ENCODE results near the gene CMTR1. TPM values are rescaled to one million over a fixed set of nuclear protein-coding genes. Genes with fewer than 3 reads are reported as not detected.
A peak's percentile ranks its signal among the peaks of the same experiment; 100 is the strongest.

Gene CMTR1
- total RNA-seq, 1 donor from 2014 or later: 39.3 TPM

DNA sequence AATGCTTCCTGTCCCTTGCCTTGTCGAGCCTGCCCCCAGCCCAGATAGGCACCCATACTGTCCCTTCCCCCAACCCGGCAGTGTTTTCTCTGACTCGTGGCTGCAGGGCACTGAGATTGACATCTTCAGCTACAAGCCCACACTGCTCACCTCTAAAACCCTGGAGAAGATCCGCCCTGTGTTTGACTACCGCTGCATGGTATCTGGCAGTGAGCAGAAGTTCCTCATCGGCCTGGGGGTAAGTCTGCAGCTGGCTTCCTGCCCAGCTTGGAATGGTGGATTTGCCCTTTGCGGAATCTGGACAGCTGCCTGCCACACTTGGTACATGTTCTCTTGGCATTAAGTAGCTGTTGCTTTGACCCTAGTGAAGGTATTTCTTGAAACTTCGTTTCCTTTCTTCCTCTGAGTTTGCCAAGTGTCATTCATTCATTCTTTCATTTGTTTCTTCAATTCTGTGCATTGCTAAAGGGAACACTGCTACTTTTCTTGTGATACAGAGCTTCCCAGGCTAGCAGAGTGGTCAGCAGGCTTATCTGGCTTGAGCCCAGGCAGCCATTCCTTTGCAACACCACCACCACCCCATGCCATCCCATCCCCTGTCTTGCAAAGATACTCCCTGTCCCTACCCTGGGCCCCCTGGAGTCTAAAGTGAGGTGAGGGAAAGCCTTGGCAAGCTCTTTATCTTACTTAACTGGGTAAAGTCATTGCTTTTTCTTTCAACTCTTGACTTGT lies 40.5 kb downstream of the CMTR1 start:
- no peak for ATAC-seq
- no peak for DNase-seq (ENCODE audit: low spot score)
- intact Hi-C loops (cut with DNase I): no loop called here

DNA sequence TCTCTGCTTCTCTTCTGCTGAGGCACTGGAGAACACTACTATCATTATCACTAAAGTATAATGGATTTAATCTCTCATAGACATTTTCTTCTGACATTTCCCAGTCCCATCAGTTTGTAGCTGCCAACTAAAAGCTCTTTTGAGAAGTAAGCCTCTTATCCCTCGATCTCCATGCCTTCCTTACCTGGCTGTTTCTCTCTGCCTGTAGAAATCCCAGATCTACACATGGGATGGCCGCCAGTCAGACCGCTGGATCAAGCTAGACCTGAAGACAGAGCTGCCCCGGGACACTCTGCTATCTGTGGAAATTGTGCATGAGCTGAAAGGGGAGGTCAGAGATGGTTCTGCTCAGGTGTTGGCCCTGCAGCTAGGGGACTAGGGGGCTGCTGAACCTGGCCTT lies 41.3 kb downstream of the CMTR1 start:
- intact Hi-C loops (cut with DNase I): no loop called here
- DNase-seq (ENCODE audit: low spot score) (no peak), ATAC-seq (no peak)

DNA sequence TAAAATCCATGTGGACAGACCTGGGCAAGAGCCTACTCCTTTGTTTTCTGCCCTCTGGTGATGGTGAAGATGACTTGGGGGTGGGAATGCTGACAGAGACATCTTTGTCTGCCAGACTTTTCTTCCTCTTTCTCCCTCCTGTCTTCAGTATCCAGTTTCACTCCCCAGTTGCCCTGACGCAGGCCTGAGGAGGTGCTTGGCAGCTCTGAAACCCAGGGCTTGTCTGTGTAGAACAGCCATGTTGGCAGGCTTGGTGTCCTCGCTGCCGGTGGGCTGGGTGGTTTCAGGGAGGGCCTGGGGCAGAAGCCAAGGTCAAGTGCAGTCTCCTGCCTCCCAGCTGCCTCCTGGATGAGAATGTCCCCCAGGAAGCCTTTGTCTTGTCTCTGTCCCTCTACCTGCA lies 44.2 kb downstream of the CMTR1 start:
- DNase-seq (ENCODE audit: low spot score): no peak
- intact Hi-C loops (cut with DNase I): no loop called here
- peak; percentile 67 for ATAC-seq

DNA sequence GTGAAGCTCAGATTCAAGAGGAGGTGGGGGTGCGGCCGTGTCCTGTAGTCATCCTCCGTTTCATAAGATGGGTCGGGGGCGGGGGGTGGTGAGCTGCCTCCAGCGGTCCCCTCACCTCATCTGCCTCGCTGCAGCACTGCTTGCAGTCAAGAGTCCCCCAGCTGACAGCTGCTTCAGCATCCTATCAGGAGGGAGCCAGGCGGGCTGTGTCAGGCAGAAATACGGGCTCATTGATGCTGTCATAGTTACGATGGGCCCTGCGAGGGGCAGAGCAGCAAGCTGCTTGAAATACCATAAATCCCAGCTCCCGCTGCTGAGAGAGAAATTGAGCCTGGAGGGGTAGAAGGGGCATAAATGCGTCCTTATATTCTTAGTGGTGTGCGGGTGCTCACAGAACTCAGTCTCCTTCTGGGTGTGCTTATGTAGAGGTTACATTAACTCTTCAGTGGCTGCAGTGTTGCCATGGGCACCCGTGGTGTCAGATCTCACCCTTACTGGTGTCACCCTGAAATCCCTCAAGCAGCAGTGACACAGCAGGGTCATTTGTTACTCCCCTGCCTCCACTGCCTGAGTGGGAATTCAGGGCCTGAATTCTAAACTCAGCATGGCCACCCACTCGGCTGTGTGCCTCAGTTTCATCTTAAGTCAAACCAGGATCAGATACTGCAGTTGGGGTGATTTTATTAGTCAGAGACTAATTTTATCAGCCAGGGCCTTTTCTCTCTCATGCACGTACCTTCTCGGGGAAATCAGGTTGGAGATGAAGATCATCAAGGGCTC lies 44.8 kb downstream of the CMTR1 start:
- ATAC-seq (no peak), DNase-seq (ENCODE audit: low spot score) (peak; percentile 42)
- intact Hi-C loops (cut with DNase I): no loop called here

DNA sequence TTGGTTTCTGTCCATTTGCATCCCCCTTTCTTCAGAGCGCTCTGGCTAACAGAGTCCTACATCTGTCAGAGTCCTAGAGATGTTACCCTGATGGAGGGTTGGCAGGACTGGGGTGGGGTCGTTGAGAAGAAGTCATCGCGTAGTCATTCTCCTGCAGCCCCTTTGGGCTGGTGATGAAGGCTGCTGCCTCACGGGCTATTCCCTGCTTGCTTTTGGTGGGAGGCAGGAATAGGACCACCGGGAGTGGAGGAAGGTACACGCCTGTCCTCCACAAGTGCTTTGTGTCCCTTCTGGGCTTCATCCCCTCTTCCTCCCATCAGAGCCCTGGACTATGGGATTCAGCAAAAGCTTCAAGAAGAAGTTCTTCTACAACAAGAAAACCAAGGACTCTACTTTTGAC lies 45.8 kb downstream of the CMTR1 start:
- no peak for DNase-seq (ENCODE audit: low spot score)
- intact Hi-C loops (cut with DNase I): no loop called here
- ATAC-seq: no peak

DNA sequence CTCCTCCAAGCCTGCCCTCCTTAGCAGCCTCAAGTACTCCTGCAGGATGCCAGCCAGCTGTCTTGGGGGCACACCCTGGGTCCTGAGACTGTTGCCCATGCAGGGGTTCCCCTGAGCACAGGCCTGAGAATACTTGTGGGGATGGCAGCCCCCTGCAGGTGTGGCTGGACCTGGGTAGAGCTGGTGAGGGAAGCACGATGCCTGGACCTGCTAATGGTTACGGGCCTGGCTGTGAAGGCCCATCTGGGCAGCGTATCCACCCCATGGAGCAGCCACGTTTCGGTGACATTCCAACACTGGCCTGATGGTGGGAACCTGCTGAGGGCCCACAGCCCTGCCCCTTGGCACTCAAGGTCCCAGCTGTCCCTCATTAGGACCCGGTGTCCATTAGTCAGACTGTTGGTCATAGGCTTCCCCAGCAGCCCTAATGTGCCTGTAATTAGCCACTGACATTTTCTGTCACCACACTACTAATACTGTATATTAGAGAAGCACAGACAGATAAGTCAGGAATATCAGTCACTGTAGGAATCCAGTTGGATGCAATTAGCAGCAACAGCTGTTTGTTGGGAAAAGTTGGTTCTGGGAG lies 46.3 kb downstream of the CMTR1 start:
- DNase-seq (ENCODE audit: low spot score): peak; percentile 39
- intact Hi-C loops (cut with DNase I): no loop called here
- no peak for ATAC-seq

DNA sequence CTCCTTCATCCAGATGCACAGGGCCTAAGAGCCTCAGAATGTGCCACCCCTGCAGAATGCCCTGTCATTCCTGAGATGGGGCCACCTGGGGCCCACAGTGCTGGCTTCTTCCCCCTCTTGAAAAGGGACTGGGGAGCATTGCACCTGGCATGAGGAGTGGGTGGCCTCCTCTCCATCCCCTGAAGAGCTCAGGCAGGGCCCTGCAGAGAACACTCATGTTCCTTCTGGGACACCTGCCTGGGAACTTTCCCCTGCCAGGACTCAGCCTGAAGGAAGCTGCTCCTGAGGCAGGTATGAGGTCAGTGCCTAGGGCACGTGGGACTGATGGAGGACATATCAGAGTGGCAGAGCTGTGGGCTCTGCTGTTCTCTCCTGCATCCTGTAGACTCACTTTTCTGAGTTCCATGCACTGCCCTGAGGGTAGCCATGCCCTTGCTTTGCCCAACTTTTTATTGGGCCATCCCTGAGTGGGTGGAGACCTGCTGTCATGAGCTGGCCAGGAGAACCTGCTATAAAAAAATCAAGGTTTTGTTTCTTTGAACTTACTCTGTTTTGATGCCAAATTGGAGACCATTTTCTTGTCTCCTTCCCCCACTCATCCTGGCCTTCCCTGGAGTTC lies 47.2 kb downstream of the CMTR1 start:
- no peak for DNase-seq (ENCODE audit: low spot score)
- no peak for ATAC-seq

DNA sequence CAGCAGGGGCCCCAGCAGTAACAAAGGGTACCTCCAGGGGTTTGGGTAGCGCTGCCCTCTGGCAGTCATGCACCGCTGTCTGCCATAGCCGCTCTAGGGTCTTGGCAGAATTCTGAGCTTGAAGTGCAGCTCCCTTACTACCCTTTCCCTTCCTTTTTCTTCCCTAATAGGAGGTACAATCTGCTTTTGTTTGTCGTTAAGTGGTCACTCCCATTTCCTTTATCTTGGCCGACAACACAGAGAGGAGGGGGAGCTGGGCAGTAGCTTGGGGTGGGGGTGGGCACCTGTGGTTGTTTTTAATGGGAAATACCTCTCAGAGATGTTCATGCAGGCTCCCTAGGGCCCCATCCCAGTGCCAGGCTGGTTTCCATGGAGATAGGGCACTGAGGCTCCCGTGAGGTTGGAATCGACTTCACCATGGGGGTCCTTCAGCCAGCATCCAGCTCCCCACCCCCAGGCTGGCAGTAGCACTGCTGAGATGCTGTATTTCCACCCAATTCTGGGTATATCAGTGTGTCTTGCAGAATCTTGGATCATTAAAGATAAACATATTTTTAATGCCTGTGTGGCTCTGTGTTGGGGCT lies 48.0 kb downstream of the CMTR1 start:
- intact Hi-C loops (cut with DNase I): loop anchor here (10.0 kb wide), 2 partner anchors 84 to 214 kb away; partner anchors contain the start of gene MDGA1
- DNase-seq (ENCODE audit: low spot score) (no peak), ATAC-seq (no peak)

More for the DNA sequence above, 47.2 kb downstream of the CMTR1 start:
- intact Hi-C loops (cut with DNase I): loop anchor here (10.0 kb wide), 2 partner anchors 85 to 215 kb away; partner anchors contain the start of gene MDGA1

DNA sequence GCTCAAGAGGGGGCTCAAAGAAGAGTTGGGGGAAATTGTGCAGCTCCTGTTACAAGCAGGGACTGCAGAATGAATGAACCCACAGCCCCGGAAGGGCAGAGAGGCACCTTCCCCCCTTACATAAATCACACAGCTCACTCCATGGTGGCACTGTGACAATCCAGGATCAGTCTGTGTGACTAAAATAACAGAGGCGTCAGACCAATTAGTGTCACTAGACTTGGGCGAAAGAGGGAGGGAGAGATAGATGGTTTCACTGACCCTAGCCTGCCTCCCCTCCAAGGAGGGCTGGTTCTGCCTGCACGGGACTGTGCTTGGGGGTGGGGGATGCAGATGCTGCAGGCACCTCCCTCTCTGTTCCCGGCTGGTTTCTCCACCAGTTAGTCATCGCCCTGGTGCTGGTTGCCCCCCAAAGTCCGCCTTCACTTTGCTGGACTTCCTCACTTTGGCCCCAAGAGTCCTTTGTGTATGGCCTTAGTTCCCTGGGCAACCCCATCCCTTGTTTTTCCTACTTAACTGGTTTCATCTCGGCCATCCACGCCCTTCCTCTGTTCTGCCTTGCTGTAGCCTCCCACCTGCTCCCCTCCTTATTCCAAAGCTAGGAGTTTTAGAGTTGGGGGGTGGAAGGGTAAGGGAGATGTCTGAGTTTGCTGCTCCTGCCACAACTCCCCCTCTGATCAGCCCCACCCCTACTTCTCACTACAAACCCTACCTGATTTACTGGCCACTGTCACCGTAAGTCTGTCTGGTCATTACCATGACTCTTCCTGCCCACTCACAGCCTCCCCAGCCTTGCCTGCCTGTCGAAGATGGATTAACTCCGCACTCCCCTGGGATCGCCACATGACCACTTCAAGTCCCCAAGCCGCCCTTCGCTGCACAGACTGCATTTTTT lies 48.9 kb downstream of the CMTR1 start:
- intact Hi-C loops (cut with DNase I): loop anchor here (10.0 kb wide), 2 partner anchors 83 to 213 kb away; partner anchors contain the start of gene MDGA1
- DNase-seq (ENCODE audit: low spot score): peak; percentile 50
- no peak for ATAC-seq

DNA sequence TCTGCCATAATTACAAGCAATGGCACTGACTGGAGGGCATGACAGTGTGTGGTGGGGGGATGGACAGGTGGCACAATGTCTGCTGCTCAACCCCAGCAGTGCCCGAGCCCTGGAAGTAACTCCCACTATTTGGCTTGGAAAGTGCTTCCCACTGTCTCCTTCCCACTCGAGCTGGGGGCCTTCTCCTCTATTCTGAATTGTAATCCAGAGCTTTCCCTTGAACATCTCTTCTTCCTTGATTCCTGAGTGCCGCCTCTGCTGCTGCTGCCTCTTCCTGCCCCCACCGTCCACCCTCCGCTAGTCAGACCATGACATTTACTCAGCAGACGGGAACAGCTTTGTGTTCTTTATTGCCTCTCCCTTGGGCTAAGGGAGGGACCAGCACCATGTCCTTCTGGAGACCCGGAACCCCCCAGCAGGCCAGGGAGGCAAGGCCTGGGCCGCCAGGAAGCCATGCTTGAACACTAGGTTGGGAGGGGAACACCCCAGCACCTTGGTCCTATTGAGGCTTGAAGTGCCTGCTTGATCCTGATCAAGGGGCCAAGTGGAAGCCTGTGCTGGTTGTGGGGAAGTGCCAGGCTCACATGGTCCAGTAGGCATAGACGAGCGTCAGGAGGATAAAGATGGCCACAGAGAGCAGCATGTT lies 49.7 kb downstream of the CMTR1 start:
- no peak for ATAC-seq
- intact Hi-C loops (cut with DNase I): loop anchor here (10.0 kb wide), 2 partner anchors 82 to 212 kb away; partner anchors contain the start of gene MDGA1
- peak; percentile 23 for DNase-seq (ENCODE audit: low spot score)

DNA sequence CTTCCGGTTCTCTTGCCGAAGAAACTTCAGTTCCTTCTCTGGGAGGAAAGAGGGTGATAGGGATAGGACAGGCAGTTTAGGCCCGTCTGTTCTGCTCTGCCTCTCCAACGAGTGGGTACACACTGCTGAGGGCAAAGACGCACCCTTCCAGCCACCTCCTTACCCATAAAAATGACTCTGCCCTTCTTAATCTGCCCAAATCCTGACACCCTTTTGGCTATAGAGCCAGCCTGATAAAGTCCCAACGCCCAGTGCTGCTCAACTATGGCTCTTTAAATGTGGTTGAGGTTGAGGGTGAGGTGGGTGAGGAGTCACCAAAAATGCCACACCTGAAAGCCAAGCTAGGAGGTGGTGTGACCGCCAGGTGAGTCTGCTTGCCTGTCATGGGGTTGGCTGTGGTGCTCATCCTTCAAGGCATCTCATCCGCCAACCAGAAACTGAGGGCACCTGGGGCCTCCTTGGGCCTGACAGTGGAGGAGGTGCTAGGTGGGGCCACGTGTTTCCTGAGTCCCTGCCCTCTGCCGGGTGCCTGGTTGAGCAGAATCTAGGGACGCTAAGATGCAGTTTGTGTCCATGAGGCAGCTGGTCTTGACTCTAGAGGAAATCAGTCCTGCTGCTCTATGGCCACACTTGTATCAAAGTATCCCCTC lies 50.4 kb downstream of the CMTR1 start:
- intact Hi-C loops (cut with DNase I): loop anchor here (10.0 kb wide), 2 partner anchors 81 to 211 kb away; partner anchors contain the start of gene MDGA1
- peak; percentile 42 for DNase-seq (ENCODE audit: low spot score)

DNA sequence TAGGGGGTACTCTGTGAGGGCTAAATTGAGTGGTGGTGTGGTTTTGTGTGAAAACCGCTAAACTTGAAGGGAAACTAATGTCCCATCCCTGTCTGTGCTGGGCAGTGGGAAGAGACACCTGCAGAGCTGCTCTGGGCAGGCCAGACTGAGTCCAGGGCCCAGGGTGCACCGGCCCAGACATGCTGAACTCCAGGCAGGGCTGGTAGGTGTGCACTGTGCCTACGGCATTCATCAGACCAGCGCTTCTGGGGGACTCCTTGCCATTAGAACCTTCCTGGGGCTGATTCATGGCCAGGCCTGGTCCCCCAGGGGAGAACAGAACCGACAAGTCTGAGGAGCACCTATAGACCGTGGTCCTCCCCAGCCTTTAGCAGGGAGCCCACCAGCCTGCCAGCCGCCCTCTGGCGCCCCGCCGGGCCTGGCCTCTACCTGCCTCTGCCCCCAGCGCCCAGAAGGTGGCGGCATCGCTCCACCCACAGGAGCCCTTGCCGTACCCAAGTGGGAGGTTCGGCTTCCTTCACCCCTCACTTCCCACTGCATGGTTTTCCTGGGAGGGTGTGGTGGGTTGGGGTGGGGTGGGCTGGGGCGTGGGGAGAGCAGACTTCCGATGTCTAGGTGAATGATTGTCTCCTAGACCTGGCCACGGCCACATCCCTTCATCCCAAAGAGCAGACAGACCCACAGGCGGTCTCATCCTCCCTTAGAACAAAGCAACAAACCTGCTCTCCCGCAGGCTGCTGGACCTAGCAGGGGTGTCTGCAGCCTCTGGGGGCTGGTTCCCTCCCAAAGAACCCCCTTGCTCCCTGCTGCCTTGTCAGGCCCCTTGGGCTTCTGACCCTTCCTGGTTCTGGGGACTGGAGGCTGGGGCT lies 51.1 kb downstream of the CMTR1 start:
- intact Hi-C loops (cut with DNase I): loop anchor here (10.0 kb wide), 2 partner anchors 81 to 211 kb away; partner anchors contain the start of gene MDGA1
- DNase-seq (ENCODE audit: low spot score): peak; percentile 69

More for the DNA sequence above, 50.4 kb downstream of the CMTR1 start:
- no peak for ATAC-seq

DNA sequence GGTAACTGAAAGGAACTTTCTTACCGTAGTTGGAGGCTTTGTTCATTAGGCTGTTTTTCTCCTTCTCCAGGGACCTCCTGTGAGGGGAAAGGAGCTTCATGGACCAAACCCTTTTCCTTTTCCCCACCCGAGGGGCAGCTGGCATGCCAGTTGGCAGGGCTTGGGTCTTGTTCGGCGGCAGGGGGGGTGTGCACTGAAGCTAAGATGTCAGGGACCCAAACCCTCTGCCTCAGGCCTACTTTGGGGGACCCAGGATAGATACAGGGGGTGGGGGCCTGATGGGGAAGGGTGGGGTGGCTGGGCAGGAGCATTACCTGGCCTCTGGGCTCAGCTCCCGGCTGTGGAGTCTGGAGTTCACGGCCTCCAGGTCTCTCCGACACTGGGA lies 51.8 kb downstream of the CMTR1 start:
- intact Hi-C loops (cut with DNase I): loop anchor here (10.0 kb wide), 2 partner anchors 80 to 210 kb away; partner anchors contain the start of gene MDGA1

More for the DNA sequence above, 51.1 kb downstream of the CMTR1 start:
- peak; percentile 64 for ATAC-seq

DNA sequence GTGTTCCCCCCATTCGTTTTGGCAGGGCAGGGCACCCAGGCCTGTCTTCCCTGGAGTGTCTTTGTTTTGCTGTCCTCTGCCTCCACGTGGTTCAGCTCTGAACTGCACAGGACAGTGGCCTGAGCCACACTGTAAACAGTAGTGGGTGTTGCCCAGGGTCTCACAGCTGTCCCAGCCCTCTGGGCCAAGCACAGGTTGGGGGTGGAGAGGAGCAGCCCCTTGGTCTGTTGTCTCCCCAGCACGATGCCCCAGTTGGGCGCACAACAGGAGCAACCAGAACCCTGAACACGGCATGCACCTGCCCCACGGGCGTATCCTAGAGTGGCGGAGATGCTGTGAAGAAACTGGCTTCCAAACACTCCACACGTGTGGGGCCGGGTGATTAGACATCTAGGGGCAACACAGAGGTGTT lies 52.3 kb downstream of the CMTR1 start:
- intact Hi-C loops (cut with DNase I): loop anchor here (10.0 kb wide), 2 partner anchors 80 to 210 kb away; partner anchors contain the start of gene MDGA1
- DNase-seq (ENCODE audit: low spot score) (peak; percentile 45), ATAC-seq (no peak)

More for the DNA sequence above, 51.8 kb downstream of the CMTR1 start:
- DNase-seq (ENCODE audit: low spot score) (peak; percentile 30), ATAC-seq (no peak)

DNA sequence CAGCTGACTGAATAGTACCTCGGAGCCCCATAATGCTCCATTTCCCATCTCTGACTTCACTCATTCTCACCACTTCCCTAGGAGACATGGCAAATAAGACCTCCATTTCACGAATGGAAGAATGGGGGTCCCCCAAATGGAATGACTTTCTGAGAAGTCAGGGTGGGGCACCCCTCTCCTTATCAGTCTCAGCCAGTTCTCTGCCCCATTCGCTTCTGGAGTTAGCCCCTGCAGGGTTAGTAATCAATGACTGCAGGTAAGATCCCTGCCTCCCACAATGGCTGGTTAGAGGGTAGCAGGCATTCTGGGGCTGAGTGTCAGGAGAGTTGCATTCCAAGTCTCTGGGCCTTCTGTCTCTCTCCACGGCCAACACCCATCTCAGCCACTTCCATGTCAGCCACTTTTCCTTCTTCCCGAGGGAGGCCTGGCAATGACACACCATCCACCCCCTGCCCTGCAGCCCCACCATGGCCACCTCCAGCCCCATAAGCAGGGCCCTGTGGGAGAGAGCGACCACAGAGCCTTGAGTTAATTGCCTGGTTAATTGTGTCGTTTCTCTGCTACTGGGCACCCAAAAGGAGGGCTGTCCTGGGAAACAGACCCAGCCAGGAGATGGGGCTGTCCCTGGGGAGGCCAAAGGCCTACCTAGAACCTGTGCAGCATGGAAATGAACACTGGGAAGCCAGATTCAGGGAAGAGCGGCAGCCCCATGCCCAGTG lies 53.3 kb downstream of the CMTR1 start:
- intact Hi-C loops (cut with DNase I): loop anchor here (10.0 kb wide), 2 partner anchors 79 to 209 kb away; partner anchors contain the start of gene MDGA1
- no peak for ATAC-seq
- DNase-seq (ENCODE audit: low spot score): peak; percentile 22

All from sciatic nerve (tissue), 2 donors.